NB4 (cell line): ENCODE results near the gene WSCD2.

ENCODE experiments used
- DNase-seq: peaks from one replicate; pipeline ENCODE4 v3.0.0; 2010; ENCODE audit warnings: low read depth
- H3K4me3 ChIP-seq: one replicate; pipeline ENCODE4 v1.5.1; 2011; ENCODE audit warnings: mild to moderate bottlenecking, low read depth, low read length, moderate library complexity
- CTCF ChIP-seq: IDR thresholded peaks from one replicate; pipeline ENCODE4 v1.5.1; 2012; ENCODE audit warnings: low read depth, low read length
- MAX ChIP-seq: IDR thresholded peaks from 2 replicates; pipeline ENCODE4 v1.6.1; 2011; ENCODE audit warnings: low read depth, low read length
- MYC ChIP-seq: IDR thresholded peaks from 2 replicates; pipeline ENCODE4 v1.6.1; 2011; ENCODE audit warnings: low read depth, low read length
- POLR2A ChIP-seq: IDR thresholded peaks from 2 replicates; pipeline ENCODE4 v1.6.1; 2011; ENCODE audit warnings: mild to moderate bottlenecking; ENCODE audit not compliant: insufficient read length; ENCODE audit errors: extremely low read depth

The WSCD2 gene

GRCh38 chr12:108103087-108103486 lies 26.0 kb upstream of the WSCD2 start:
- TF ChIP-seq POLR2A, result no peak
- TF ChIP-seq MYC, result no peak
- no peak for TF ChIP-seq MAX
- no peak for TF ChIP-seq CTCF
- no peak overlapping the region for H3K4me3 ChIP-seq
- DNase-seq, result no peak

GRCh38 chr12:108103517-108103916 lies 25.6 kb upstream of the WSCD2 start:
- no peak overlapping the region for H3K4me3 ChIP-seq
- TF ChIP-seq MYC (no peak), CTCF (no peak), POLR2A (no peak), MAX (no peak)
- no peak for DNase-seq

GRCh38 chr12:108104657-108105056 lies 24.4 kb upstream of the WSCD2 start:
- no peak for TF ChIP-seq POLR2A
- no peak for TF ChIP-seq MAX
- no peak for TF ChIP-seq CTCF
- TF ChIP-seq MYC, result no peak
- H3K4me3 ChIP-seq, result no peak overlapping the region
- no peak for DNase-seq

- TF ChIP-seq CTCF, result no peak
- TF ChIP-seq MYC, result no peak
- TF ChIP-seq MAX, result no peak
- TF ChIP-seq POLR2A, result no peak
- H3K4me3 ChIP-seq, result no peak overlapping the region
- no peak for DNase-seq
These were observed 22.5 kb upstream of the WSCD2 start for GRCh38 chr12:108106599-108106998.

- TF ChIP-seq POLR2A, result no peak
- TF ChIP-seq MYC, result no peak
- TF ChIP-seq CTCF, result no peak
- TF ChIP-seq MAX, result no peak
- DNase-seq, result no peak
- no peak overlapping the region for H3K4me3 ChIP-seq
These were observed 21.8 kb upstream of the WSCD2 start for GRCh38 chr12:108107293-108107692.

- TF ChIP-seq POLR2A (no peak), CTCF (no peak), MAX (no peak), MYC (no peak)
- no peak for DNase-seq
- H3K4me3 ChIP-seq, result no peak overlapping the region
These were observed 19.6 kb upstream of the WSCD2 start for GRCh38 chr12:108109504-108109903.
